Measurements from ENCODE around the gene TMEM245. TPM values are rescaled to one million over a fixed set of nuclear protein-coding genes. Genes with fewer than 3 reads are reported as not detected.

Gene TMEM245
- total RNA-seq, 1 donor from 2014 or later, result 85.3 TPM

DNA sequence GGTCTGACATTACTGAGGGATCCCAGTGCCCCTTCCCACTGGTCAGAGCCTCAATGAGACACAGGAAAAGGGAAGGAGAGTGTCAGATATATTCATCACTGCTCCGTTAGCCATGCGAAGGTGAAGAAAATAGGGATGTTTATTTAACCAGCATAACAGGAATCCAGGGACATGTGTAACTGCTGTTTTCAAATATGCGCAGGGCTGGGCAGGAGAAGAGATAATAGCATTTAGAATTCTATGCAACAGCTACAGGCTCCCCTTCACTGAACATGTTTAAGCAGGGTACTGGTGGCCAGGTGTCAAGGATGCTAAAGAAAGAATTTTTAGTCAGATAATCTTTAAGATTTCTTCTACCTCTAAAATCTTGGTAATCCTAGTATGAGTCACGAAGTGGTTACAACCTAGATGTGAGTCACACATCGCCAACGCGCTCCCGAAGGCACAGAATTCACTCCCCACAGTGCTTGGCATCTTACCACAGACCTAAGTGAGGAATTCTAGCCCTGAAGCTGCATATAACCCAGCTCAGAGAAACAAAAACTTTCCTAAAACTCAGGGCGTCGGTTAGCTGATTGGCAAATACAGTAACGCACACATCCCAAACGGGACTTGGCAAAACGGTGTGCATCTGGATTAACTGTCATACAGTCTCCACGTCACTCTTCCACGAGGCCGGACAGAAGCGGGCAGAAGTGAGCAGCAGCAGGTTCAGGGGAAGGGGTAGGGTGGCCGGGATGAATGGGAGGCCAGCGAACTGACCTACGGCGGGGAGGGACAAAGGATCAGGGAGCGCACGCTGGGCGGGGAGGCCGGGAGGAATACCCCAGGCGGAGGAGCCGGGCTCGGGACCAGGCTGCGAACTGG is 107.5 kb downstream of the TMEM245 start:
- peak overlapping the region; percentile 93 for H2AFZ ChIP-seq (replicated peaks)

GRCh38 chr9:109011231-109011671 is 108.5 kb downstream of the TMEM245 start:
- Mint-ChIP-seq H3K36me3 (peaks cover 24% of the 10 kb centered on the region), H3K27ac (peak overlapping the region; percentile 34), H3K4me1 (peaks cover 33% of the 10 kb centered on the region), H3K9me3 (peaks cover 7% of the 10 kb centered on the region), H3K27me3 (ENCODE audit: insufficient read depth, low read depth) (no peaks in the 10 kb centered on the region), H3K4me3 (peak overlapping the region; percentile 97)
- H3K4me2 ChIP-seq, result peak overlapping the region; percentile 75
- no peak overlapping the region for H2AFZ ChIP-seq (replicated peaks)
- H4K20me1 ChIP-seq (ENCODE audit: low read depth), result peaks cover 36% of the 10 kb centered on the region
- H3K79me2 ChIP-seq (ENCODE audit: low read depth), result peaks cover 64% of the 10 kb centered on the region
- no peak for DNase-seq (ENCODE audit: low spot score)
- H3K4me3 ChIP-seq, result peak overlapping the region; percentile 97
- H3K9ac ChIP-seq, result no peak overlapping the region
- peaks cover 11% of the 10 kb centered on the region for H3K4me1 ChIP-seq
- H3K9me3 ChIP-seq (ENCODE audit: low read depth), result no peaks in the 10 kb centered on the region
- H3K27me3 ChIP-seq, result no peaks in the 10 kb centered on the region
- no peak overlapping the region for H3K27ac ChIP-seq
- no peaks in the 10 kb centered on the region for H3K36me3 ChIP-seq
- peaks cover 18% of the 10 kb centered on the region for H3F3A ChIP-seq (ENCODE audit: low read depth)
- TF ChIP-seq CTCF (IDR thresholded peaks at IDR 0.05), result no peak
- TF ChIP-seq EZH2phosphoT487 (IDR thresholded peaks at IDR 0.05), result no peak
- TF ChIP-seq EZH2 (IDR thresholded peaks at IDR 0.05), result no peak

More for the DNA sequence above, 107.5 kb downstream of the TMEM245 start:
- Histone ChIP-seq H3K27me3 (no peaks in the 10 kb centered on the region), H3K27ac (no peak overlapping the region), H3K36me3 (no peaks in the 10 kb centered on the region), H3K9ac (peak overlapping the region; percentile 67), H3K4me2 (peak overlapping the region; percentile 75), H3K4me1 (peaks cover 11% of the 10 kb centered on the region), H3K9me3 (ENCODE audit: low read depth) (no peaks in the 10 kb centered on the region), H4K20me1 (ENCODE audit: low read depth) (peaks cover 32% of the 10 kb centered on the region), H3F3A (ENCODE audit: low read depth) (peaks cover 18% of the 10 kb centered on the region), H3K79me2 (ENCODE audit: low read depth) (peaks cover 54% of the 10 kb centered on the region), H3K4me3 (peak overlapping the region; percentile 97)
- Mint-ChIP-seq H3K27me3 (ENCODE audit: insufficient read depth, low read depth) (no peaks in the 10 kb centered on the region), H3K27ac (peak overlapping the region; percentile 90), H3K36me3 (peaks cover 14% of the 10 kb centered on the region), H3K4me3 (peak overlapping the region; percentile 97), H3K9me3 (peaks cover 7% of the 10 kb centered on the region), H3K4me1 (peaks cover 36% of the 10 kb centered on the region)
- peak; percentile 80 for DNase-seq (ENCODE audit: low spot score)
- TF ChIP-seq EZH2phosphoT487 (IDR thresholded peaks at IDR 0.05) (no peak), EZH2 (IDR thresholded peaks at IDR 0.05) (peak; percentile 27), CTCF (IDR thresholded peaks at IDR 0.05) (no peak)

DNA sequence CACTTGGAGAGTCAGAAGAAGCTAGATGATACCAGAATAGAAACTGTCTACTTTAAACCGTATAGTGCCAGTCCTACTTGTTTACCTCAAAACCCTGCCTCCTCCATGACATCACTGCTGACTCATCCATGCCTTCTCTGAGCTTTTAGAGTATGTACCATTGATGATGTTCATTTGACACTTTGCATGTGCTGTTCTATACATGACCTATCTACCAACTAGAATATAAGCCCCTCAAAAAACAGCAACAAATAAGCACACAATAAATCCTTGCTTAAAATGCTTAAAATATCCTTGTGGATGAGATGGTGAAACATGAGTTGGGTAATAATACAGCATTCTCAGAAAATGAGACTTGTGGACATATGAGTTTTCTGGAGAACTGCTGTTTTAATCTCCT is 109.0 kb downstream of the TMEM245 start:
- Mint-ChIP-seq H3K4me3 (peak overlapping the region; percentile 97), H3K27me3 (ENCODE audit: insufficient read depth, low read depth) (no peaks in the 10 kb centered on the region), H3K4me1 (peaks cover 30% of the 10 kb centered on the region), H3K27ac (no peak overlapping the region), H3K9me3 (peaks cover 7% of the 10 kb centered on the region), H3K36me3 (peaks cover 26% of the 10 kb centered on the region)
- H3K36me3 ChIP-seq, result no peaks in the 10 kb centered on the region
- peaks cover 39% of the 10 kb centered on the region for H4K20me1 ChIP-seq (ENCODE audit: low read depth)
- H3K79me2 ChIP-seq (ENCODE audit: low read depth), result peaks cover 69% of the 10 kb centered on the region
- no peak for DNase-seq (ENCODE audit: low spot score)
- H2AFZ ChIP-seq (replicated peaks), result no peak overlapping the region
- no peak overlapping the region for H3K9ac ChIP-seq
- no peak overlapping the region for H3K4me3 ChIP-seq
- H3K9me3 ChIP-seq (ENCODE audit: low read depth), result no peaks in the 10 kb centered on the region
- peaks cover 12% of the 10 kb centered on the region for H3K4me1 ChIP-seq
- H3K27ac ChIP-seq, result no peak overlapping the region
- TF ChIP-seq EZH2phosphoT487 (IDR thresholded peaks at IDR 0.05), result no peak
- no peak for TF ChIP-seq CTCF (IDR thresholded peaks at IDR 0.05)
- no peak for TF ChIP-seq EZH2 (IDR thresholded peaks at IDR 0.05)
- H3F3A ChIP-seq (ENCODE audit: low read depth), result peaks cover 18% of the 10 kb centered on the region
- H3K27me3 ChIP-seq, result no peaks in the 10 kb centered on the region
- H3K4me2 ChIP-seq, result no peak overlapping the region
